NCI-H774 (cell line): ENCODE data around the gene GABARAPL2.

Experiments
- DNase-seq: peaks from one replicate; lab custom pipeline; 2025; lab: John Stamatoyannopoulos, UW

The GABARAPL2 gene

GRCh38 chr16:75555213-75555706 lies 10.9 kb upstream of the GABARAPL2 start:
- DNase-seq, result peak; percentile 68

- DNase-seq, result peak; percentile 81
Measured at GRCh38 chr16:75555707-75556430, 10.3 kb upstream of the GABARAPL2 start, which contains the start of gene TMEM231. Gene TMEM231, minus strand, starts transcription at chr16:75556252. Its CDS starts 43 bp downstream, at chr16:75556209.

GRCh38 chr16:75556431-75556950 lies 9.7 kb upstream of the GABARAPL2 start:
- DNase-seq, result no peak

- no peak for DNase-seq
Measured at GRCh38 chr16:75558846-75559401, 7.3 kb upstream of the GABARAPL2 start.

- DNase-seq, result no peak
Measured at GRCh38 chr16:75559564-75560372, 6.4 kb upstream of the GABARAPL2 start.

GRCh38 chr16:75565640-75566039 lies 539 bp upstream of the GABARAPL2 start:
- no peak for DNase-seq

- no peak for DNase-seq
Measured at GRCh38 chr16:75566758-75567255, 628 bp downstream of the GABARAPL2 start.

- DNase-seq, result no peak
Measured at GRCh38 chr16:75567911-75568310, 1.7 kb downstream of the GABARAPL2 start.

- no peak for DNase-seq
Measured at GRCh38 chr16:75570396-75571065, 4.4 kb downstream of the GABARAPL2 start.

- no peak for DNase-seq
Measured at GRCh38 chr16:75572864-75573542, 6.8 kb downstream of the GABARAPL2 start.

GRCh38 chr16:75573955-75574354 lies 7.8 kb downstream of the GABARAPL2 start:
- DNase-seq, result no peak

- DNase-seq, result no peak
Measured at GRCh38 chr16:75575958-75576357, 9.8 kb downstream of the GABARAPL2 start.

- no peak for DNase-seq
Measured at GRCh38 chr16:75576384-75576811, 10.2 kb downstream of the GABARAPL2 start.

GRCh38 chr16:75578212-75578611 lies 12.0 kb downstream of the GABARAPL2 start:
- DNase-seq, result no peak

GRCh38 chr16:75578725-75579124 lies 12.5 kb downstream of the GABARAPL2 start:
- no peak for DNase-seq

GRCh38 chr16:75579281-75579834 lies 13.2 kb downstream of the GABARAPL2 start:
- no peak for DNase-seq

GRCh38 chr16:75584108-75584507 lies 17.9 kb downstream of the GABARAPL2 start:
- no peak for DNase-seq

- no peak for DNase-seq
Measured at GRCh38 chr16:75588716-75589115, 22.5 kb downstream of the GABARAPL2 start.

GRCh38 chr16:75589306-75589705 lies 23.1 kb downstream of the GABARAPL2 start:
- no peak for DNase-seq

- no peak for DNase-seq
Measured at GRCh38 chr16:75590920-75591843, 25.0 kb downstream of the GABARAPL2 start.
